Mucosa of descending colon (tissue), 3 donors: Measurements from ENCODE around the gene CAVIN1. TPM values are rescaled to one million over a fixed set of nuclear protein-coding genes. Genes with fewer than 3 reads are reported as not detected.
A peak's percentile ranks its signal among the peaks of the same experiment; 100 is the strongest.
"Not testable (repeated sequence)": the region's sequence is repeated elsewhere in the genome, so short reads cannot be mapped to it uniquely, and the experiment has no call there.

Source experiments
- ATAC-seq: fragments of 200-7000 bp; cut with Tn5 transposase; one replicate; pipeline ENCODE4 v1.9.1; 2020; ENCODE audit warnings: mild to moderate bottlenecking, moderate library complexity
- DNase-seq, 3 donors: peaks; one replicate each; pipeline ENCODE4 v3.0.0-alpha.2; 2020
- H3K36me3 ChIP-seq: fragments of 200-600 bp; one replicate; pipeline ENCODE4 v1.8.0; 2021; ENCODE audit warnings: low read depth, mild to moderate bottlenecking
- H3K4me1 ChIP-seq: fragments of 200-600 bp; one replicate; pipeline ENCODE4 v1.8.0; 2021; ENCODE audit warnings: low read depth, mild to moderate bottlenecking
- H3K4me3 ChIP-seq: fragments of 200-600 bp; one replicate; pipeline ENCODE4 v1.8.0; 2021; ENCODE audit warnings: mild to moderate bottlenecking
- H3K9me3 ChIP-seq: fragments of 200-600 bp; one replicate; pipeline ENCODE4 v1.8.0; 2021; ENCODE audit warnings: mild to moderate bottlenecking
- CTCF ChIP-seq: fragments of 200-600 bp; IDR thresholded peaks from one replicate; pipeline ENCODE4 v1.8.0; 2022; ENCODE audit warnings: antibody characterized with exemption, mild to moderate bottlenecking
- intact Hi-C, 2 donors: fragments of 100-400 bp; cut with DNase I in 1 of 2; cut with micrococcal nuclease in 1 of 2; formaldehyde crosslinking; loops; one replicate each; pipeline versions ENCODE4 v1.11.0 to v1.11.1; 2022; cut with DNase I, micrococcal nuclease
- total RNA-seq, 3 donors: library from RNA; stranded (reverse); fragmentation: NEBNext Ultra II Directional in 2 of 3; extraction: Animal tissue kit (Norgen Biotek cat#: 25700) in 2 of 3; gene quantifications; one replicate each; pipeline versions ENCODE4 v1.2.1 to v1.2.4, GENCODE V29; 2021 to 2023
- donor health status: DM: no; HTN: no; CAD: no; lungs with moderate emphysema.
- donor health status: DM: no; HTN: no; CAD: no.
- donor health status: DM: no; HTN: yes; CAD: no.

CAVIN1 gene
- total RNA-seq, 3 donors from 2014 or later: 19.3 to 246 (median 52.4) TPM

GRCh38 chr17:42423766-42424165 is 710 bp upstream of the CAVIN1 start:
- ATAC-seq (no peak), DNase-seq (no peak)
- Histone ChIP-seq H3K4me3 (no peak overlapping the region), H3K4me1 (peaks cover 19% of the 10 kb centered on the region), H3K36me3 (no peaks in the 10 kb centered on the region), H3K9me3 (no peaks in the 10 kb centered on the region)
- intact Hi-C loops: loop anchor here in 1 of 2 donors (10.0 kb wide), 1 partner anchor 91 kb away; no protein-coding TSS in a partner anchor
- no peak for TF ChIP-seq CTCF

- ATAC-seq (peak; percentile 69), DNase-seq (peak in 2 of 3 donors; percentile 58 to 59)
- TF ChIP-seq CTCF: no peak
- Histone ChIP-seq H3K36me3 (no peaks in the 10 kb centered on the region), H3K4me3 (peak overlapping the region; percentile 33), H3K9me3 (no peaks in the 10 kb centered on the region), H3K4me1 (peaks cover 19% of the 10 kb centered on the region)
- intact Hi-C loops: loop anchor here in 1 of 2 donors (10.0 kb wide), 1 partner anchor 92 kb away; no protein-coding TSS in a partner anchor
These were observed 571 bp downstream of the CAVIN1 start for GRCh38 chr17:42422412-42422957.

- Histone ChIP-seq H3K9me3 (no peaks in the 10 kb centered on the region), H3K4me1 (peaks cover 19% of the 10 kb centered on the region), H3K36me3 (no peaks in the 10 kb centered on the region), H3K4me3 (peak overlapping the region; percentile 33)
- ATAC-seq (peak; percentile 29), DNase-seq (peak in 2 of 3 donors; percentile 49 to 58)
- no peak for TF ChIP-seq CTCF
- intact Hi-C loops: loop anchor here in 1 of 2 donors (10.0 kb wide), 1 partner anchor 93 kb away; no protein-coding TSS in a partner anchor
These were observed 1.3 kb downstream of the CAVIN1 start for GRCh38 chr17:42421507-42422338.

- no peaks in the 10 kb centered on the region for H3K36me3 ChIP-seq
- no peaks in the 10 kb centered on the region for H3K9me3 ChIP-seq
- DNase-seq (no peak), ATAC-seq (no peak)
- intact Hi-C loops: loop anchor here in 1 of 2 donors (10.0 kb wide), 1 partner anchor 94 kb away; no protein-coding TSS in a partner anchor
- H3K4me3 ChIP-seq: no peak overlapping the region
- no peak for TF ChIP-seq CTCF
- peaks cover 19% of the 10 kb centered on the region for H3K4me1 ChIP-seq
These were observed 1.9 kb downstream of the CAVIN1 start for GRCh38 chr17:42421136-42421506.

GRCh38 chr17:42417981-42418380 is 5.1 kb downstream of the CAVIN1 start:
- intact Hi-C loops, DNase-seq, H3K36me3 ChIP-seq, ATAC-seq, H3K9me3 ChIP-seq, H3K4me3 ChIP-seq: not testable (repeated sequence)
- peaks cover 15% of the 10 kb centered on the region for H3K4me1 ChIP-seq
